HG03175 (cell line): Measurements from ENCODE around the gene HCFC2.

ENCODE experiments used
- ATAC-seq: cut with Tn5 transposase; IDR thresholded peaks from one replicate; pipeline ENCODE4 v1.9.1; 2021; ENCODE audit warnings: mild to moderate bottlenecking, moderate library complexity; ENCODE audit not compliant: unreplicated experiment

Gene HCFC2

GRCh38 chr12:104056419-104056972 is 7.8 kb upstream of the HCFC2 start:
- ATAC-seq = no peak

GRCh38 chr12:104057771-104058197 is 6.5 kb upstream of the HCFC2 start:
- no peak for ATAC-seq

- no peak for ATAC-seq
Measured at GRCh38 chr12:104058802-104059201, 5.5 kb upstream of the HCFC2 start.

GRCh38 chr12:104059963-104060362 is 4.4 kb upstream of the HCFC2 start:
- ATAC-seq = no peak

- no peak for ATAC-seq
Measured at GRCh38 chr12:104060791-104061190, 3.5 kb upstream of the HCFC2 start.

GRCh38 chr12:104063712-104064030 is 660 bp upstream of the HCFC2 start:
- ATAC-seq = peak; percentile 39

GRCh38 chr12:104064842-104065427 is 604 bp downstream of the HCFC2 start:
- no peak for ATAC-seq

- ATAC-seq = no peak
Measured at GRCh38 chr12:104072099-104072498, 7.8 kb downstream of the HCFC2 start.

GRCh38 chr12:104073699-104074098 is 9.4 kb downstream of the HCFC2 start:
- no peak for ATAC-seq

GRCh38 chr12:104079024-104079423 is 14.7 kb downstream of the HCFC2 start:
- ATAC-seq = no peak

- ATAC-seq = no peak
Measured at GRCh38 chr12:104080764-104081163, 16.4 kb downstream of the HCFC2 start.

- no peak for ATAC-seq
Measured at GRCh38 chr12:104083769-104084475, 19.6 kb downstream of the HCFC2 start.

- ATAC-seq = no peak
Measured at GRCh38 chr12:104090685-104091084, 26.4 kb downstream of the HCFC2 start.

- ATAC-seq = no peak
Measured at GRCh38 chr12:104091136-104091535, 26.8 kb downstream of the HCFC2 start.

GRCh38 chr12:104094284-104094683 is 30.0 kb downstream of the HCFC2 start:
- ATAC-seq = no peak

GRCh38 chr12:104095289-104095688 is 31.0 kb downstream of the HCFC2 start:
- ATAC-seq = no peak

GRCh38 chr12:104097954-104098353 is 33.6 kb downstream of the HCFC2 start:
- no peak for ATAC-seq

- ATAC-seq = no peak
Measured at GRCh38 chr12:104105461-104105860, 41.1 kb downstream of the HCFC2 start.

GRCh38 chr12:104106965-104107364 is 42.6 kb downstream of the HCFC2 start:
- no peak for ATAC-seq

GRCh38 chr12:104108755-104109445 is 44.6 kb downstream of the HCFC2 start:
- no peak for ATAC-seq

- no peak for ATAC-seq
Measured at GRCh38 chr12:104109446-104110271, 45.3 kb downstream of the HCFC2 start.
